NT2/D1 (cell line): Measurements from ENCODE around the gene MAML2.

Experiments
- SUZ12 ChIP-seq: IDR thresholded peaks from 2 replicates; pipeline ENCODE4 v1.6.1; 2011; ENCODE audit not compliant: insufficient read length, insufficient read depth; ENCODE audit errors: extremely low read depth
- YY1 ChIP-seq: IDR thresholded peaks from 2 replicates; pipeline ENCODE4 v1.6.1; 2011; ENCODE audit not compliant: insufficient read length, insufficient read depth
- ZNF274 ChIP-seq: IDR thresholded peaks from 2 replicates; pipeline ENCODE4 v1.6.1; 2011; ENCODE audit warnings: mild to moderate bottlenecking, low read depth, low read length

- no peak for TF ChIP-seq YY1
- no peak for TF ChIP-seq ZNF274
- TF ChIP-seq SUZ12 = no peak
Observed at GRCh38 chr11:96156379-96156722, 186.6 kb downstream of the MAML2 start.
